Measurements from ENCODE around the gene ISG20L2. TPM values are rescaled to one million over a fixed set of nuclear protein-coding genes. Genes with fewer than 3 reads are reported as not detected.

ISG20L2 gene
- polyA plus RNA-seq, 3 donors: 17.2 to 23.5 (median 18.1) TPM

DNA sequence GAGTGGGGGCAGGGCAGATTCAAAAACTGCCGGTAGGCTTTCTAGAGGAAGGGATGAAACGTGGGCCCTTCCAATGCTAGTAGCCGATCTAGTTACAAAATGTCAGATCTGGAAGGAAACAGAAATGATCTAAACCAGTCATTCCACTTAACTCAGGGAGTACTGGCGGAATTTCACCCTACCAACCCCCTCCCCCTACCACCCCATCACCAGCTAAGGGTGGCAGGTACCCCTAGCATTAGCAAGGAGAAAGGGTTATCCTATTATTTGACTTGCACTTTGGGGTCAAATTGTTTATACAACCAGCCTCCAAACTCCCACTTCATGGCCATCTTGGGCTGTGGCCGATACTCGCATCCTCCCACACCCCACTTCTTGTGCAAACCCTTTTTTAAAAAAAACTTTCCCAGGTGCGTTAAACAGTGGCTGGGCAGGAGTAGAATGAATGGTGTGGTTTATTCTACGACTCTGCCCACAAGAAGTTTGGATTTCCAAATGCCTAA, 13.0 kb upstream of the ISG20L2 start:
- Histone ChIP-seq H4K20me1 (ENCODE audit: insufficient read depth, low read length) (peaks cover 19% of the 10 kb centered on the region), H2AFZ (ENCODE audit: insufficient read depth, low read depth, low read length, poor library complexity, severe bottlenecking) (peak overlapping the region; percentile 85), H3K79me2 (ENCODE audit: insufficient read depth, low read length) (peaks cover 41% of the 10 kb centered on the region), H3K4me2 (replicated peaks; ENCODE audit: extremely low read depth, low read length, poor library complexity, severe bottlenecking) (peak overlapping the region; percentile 89), H3K36me3 (replicated peaks in 1 of 2; ENCODE audit: control insufficient read depth in 1 of 2, insufficient read depth in 2 of 2, low read length in 2 of 2) (peaks cover 40 to 54% of the 10 kb centered on the region in 2 donors), H3K27me3 (ENCODE audit: control insufficient read depth in 2 of 2, insufficient read depth in 2 of 2, low read length in 2 of 2) (no peaks in the 10 kb centered on the region), H3K4me1 (ENCODE audit: control insufficient read depth in 1 of 2, insufficient read depth in 2 of 2, low read length in 2 of 2) (peaks cover 27 to 37% of the 10 kb centered on the region in 2 donors), H3K27ac (ENCODE audit: low read depth in 1 of 2, low read length in 2 of 2) (peak overlapping the region; percentile 72 to 83), H3K9ac (ENCODE audit: insufficient read depth, low read length, poor library complexity, severe bottlenecking) (no peak overlapping the region), H3K4me3 (replicated peaks in 1 of 3; ENCODE audit: low read depth in 2 of 3, low read length in 3 of 3) (peak overlapping the region; percentile 11 to 93 (median 26)), H3K9me3 (replicated peaks in 1 of 2; ENCODE audit: control insufficient read depth in 1 of 2, insufficient read depth in 1 of 2, low read length in 2 of 2) (no peaks in the 10 kb centered on the region)
- intact Hi-C loops (cut with micrococcal nuclease): loop anchor here (1.0 kb wide), 1 partner anchor 26 kb away; the partner anchor contains the start of gene PRCC (in 2 of the 2)
- H3K27ac Mint-ChIP-seq: peak overlapping the region; percentile 89 to 97 (median 96)
- H3K4me3 Mint-ChIP-seq: peak overlapping the region; percentile 90 to 95
- peaks cover 44 to 59% of the 10 kb centered on the region in 2 donors for H3K36me3 Mint-ChIP-seq
- H3K27me3 Mint-ChIP-seq (ENCODE audit: low read depth in 3 of 3): peaks cover 0 to 2% (median 1%) of the 10 kb centered on the region in 3 donors
- H3K4me1 Mint-ChIP-seq: peaks cover 31% of the 10 kb centered on the region
- 40% methylated on average over 2 of the region's 8 CpGs for WGBS (ENCODE audit: insufficient coverage)
- peaks cover 0 to 2% (median 0%) of the 10 kb centered on the region in 7 donors for H3K9me3 Mint-ChIP-seq
- TF ChIP-seq, protein P1, sequence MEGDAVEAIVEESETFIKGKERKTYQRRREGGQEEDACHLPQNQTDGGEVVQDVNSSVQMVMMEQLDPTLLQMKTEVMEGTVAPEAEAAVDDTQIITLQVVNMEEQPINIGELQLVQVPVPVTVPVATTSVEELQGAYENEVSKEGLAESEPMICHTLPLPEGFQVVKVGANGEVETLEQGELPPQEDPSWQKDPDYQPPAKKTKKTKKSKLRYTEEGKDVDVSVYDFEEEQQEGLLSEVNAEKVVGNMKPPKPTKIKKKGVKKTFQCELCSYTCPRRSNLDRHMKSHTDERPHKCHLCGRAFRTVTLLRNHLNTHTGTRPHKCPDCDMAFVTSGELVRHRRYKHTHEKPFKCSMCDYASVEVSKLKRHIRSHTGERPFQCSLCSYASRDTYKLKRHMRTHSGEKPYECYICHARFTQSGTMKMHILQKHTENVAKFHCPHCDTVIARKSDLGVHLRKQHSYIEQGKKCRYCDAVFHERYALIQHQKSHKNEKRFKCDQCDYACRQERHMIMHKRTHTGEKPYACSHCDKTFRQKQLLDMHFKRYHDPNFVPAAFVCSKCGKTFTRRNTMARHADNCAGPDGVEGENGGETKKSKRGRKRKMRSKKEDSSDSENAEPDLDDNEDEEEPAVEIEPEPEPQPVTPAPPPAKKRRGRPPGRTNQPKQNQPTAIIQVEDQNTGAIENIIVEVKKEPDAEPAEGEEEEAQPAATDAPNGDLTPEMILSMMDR (IDR thresholded peaks at IDR 0.05): no peak
- DNase-seq: no peak

DNA sequence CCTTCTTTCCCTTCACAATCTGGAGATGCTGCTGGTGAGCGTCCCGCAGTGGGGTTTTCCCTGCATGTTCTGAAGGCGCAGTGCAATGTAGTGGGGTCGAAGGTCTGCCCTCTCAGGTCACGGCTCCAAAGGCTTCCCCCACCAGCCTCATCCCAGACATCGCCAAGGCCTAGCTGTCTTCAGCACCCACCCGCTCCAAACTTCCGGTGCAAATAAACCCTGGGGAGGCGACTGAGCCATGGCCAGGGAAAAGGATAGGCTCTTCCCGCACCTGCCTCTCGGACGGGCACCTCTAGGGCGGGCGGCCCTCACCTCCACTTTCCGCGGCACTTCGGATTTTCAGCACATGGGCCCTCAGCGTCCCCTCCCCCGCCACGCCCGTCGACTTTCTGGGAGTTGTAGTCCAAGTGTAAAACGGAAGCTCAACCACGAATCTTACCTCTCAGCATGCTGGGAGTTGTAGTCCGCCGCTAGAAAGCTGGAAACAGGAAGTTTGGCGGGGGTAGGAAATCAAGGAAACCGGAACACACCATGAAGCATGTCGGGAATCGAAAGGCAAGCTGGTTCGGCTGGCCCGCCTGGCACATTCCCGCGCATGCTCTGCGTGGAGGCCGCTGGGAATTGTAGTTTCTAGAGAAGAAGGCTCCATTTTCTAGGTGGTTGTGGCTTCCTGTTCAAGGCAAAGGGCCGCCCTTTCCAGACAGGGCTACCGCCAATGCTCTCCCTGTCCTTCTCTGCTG, 12.3 kb upstream of the ISG20L2 start, which contains the start of gene MRPL24:
Gene MRPL24 (minus strand): TSS at position 348 of the 740 bp plus-strand sequence. CDS start 2,384 bp downstream, outside the sequence.
- Histone ChIP-seq H4K20me1 (ENCODE audit: insufficient read depth, low read length) (peaks cover 13% of the 10 kb centered on the region), H3K9me3 (replicated peaks in 1 of 2; ENCODE audit: control insufficient read depth in 1 of 2, insufficient read depth in 1 of 2, low read length in 2 of 2) (no peaks in the 10 kb centered on the region), H3K4me2 (replicated peaks; ENCODE audit: extremely low read depth, low read length, poor library complexity, severe bottlenecking) (peak within 1 kb of the TSS; percentile 89), H3K4me1 (ENCODE audit: control insufficient read depth in 1 of 2, insufficient read depth in 2 of 2, low read length in 2 of 2) (peaks cover 21 to 31% of the 10 kb centered on the region in 2 donors), H3K9ac (ENCODE audit: insufficient read depth, low read length, poor library complexity, severe bottlenecking) (peak within 1 kb of the TSS; percentile 72), H2AFZ (ENCODE audit: insufficient read depth, low read depth, low read length, poor library complexity, severe bottlenecking) (peak within 1 kb of the TSS; percentile 97), H3K27ac (ENCODE audit: low read depth in 1 of 2, low read length in 2 of 2) (peak within 1 kb of the TSS; percentile 72 to 83), H3K79me2 (ENCODE audit: insufficient read depth, low read length) (peaks cover 35% of the 10 kb centered on the region), H3K27me3 (ENCODE audit: control insufficient read depth in 2 of 2, insufficient read depth in 2 of 2, low read length in 2 of 2) (no peaks in the 10 kb centered on the region), H3K36me3 (replicated peaks in 1 of 2; ENCODE audit: control insufficient read depth in 1 of 2, insufficient read depth in 2 of 2, low read length in 2 of 2) (peaks cover 40 to 61% of the 10 kb centered on the region in 2 donors), H3K4me3 (replicated peaks in 1 of 3; ENCODE audit: low read depth in 2 of 3, low read length in 3 of 3) (peak within 1 kb of the TSS; percentile 44 to 93 (median 64))
- intact Hi-C loops (cut with micrococcal nuclease): loop anchor here (1.0 kb wide), 2 partner anchors 10 to 26 kb away; partner anchors contain the start of genes PRCC (in 2 of the 2) and HDGF (in 1 of the 2)
- peaks cover 25% of the 10 kb centered on the region for H3K4me1 Mint-ChIP-seq
- TF ChIP-seq, protein P1 (IDR thresholded peaks at IDR 0.05): no peak
- peak within 1 kb of the TSS; percentile 89 to 97 (median 96) for H3K27ac Mint-ChIP-seq
- peaks cover 0 to 2% (median 0%) of the 10 kb centered on the region in 7 donors for H3K9me3 Mint-ChIP-seq
- 0% methylated on average over 30 of the region's 38 CpGs for WGBS (ENCODE audit: insufficient coverage)
- DNase-seq: peak; percentile 98 to 99 (median 99)
- H3K36me3 Mint-ChIP-seq: peaks cover 45 to 65% of the 10 kb centered on the region in 2 donors
- peak within 1 kb of the TSS; percentile 95 to 97 for H3K4me3 Mint-ChIP-seq
- peaks cover 0 to 2% (median 1%) of the 10 kb centered on the region in 3 donors for H3K27me3 Mint-ChIP-seq (ENCODE audit: low read depth in 3 of 3)
